NOMO-1 treated with dmso at 0.1 percent for 144 hours (cell line): ENCODE data around the gene GALNT17.
"Not testable (repeated sequence)": the region's sequence is repeated elsewhere in the genome, so short reads cannot be mapped to it uniquely, and the experiment has no call there.

Experiments used
- DNase-seq: peaks from one replicate; lab custom pipeline; 2025; ENCODE audit not compliant: unreplicated experiment; lab: John Stamatoyannopoulos, UW

The GALNT17 gene

DNA sequence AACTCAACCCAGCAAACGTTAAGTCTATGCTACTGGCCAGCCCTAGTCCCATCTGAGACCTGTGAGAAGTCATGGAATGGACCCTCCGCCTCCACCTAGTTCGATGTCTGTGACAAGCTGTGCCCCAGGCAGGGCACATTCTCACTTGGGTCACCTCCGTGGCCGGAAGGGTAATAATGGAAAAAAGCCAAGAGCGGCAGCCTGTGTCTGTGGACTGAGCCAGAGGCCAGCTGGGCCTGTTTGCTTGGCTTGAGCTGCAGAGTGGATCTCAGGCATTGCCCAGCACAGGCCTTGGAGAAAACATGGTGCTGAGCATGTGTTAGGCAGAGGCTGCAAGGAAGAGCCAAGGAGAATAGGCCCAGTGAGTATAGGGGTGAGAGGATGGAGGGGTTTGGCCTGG is 97.8 kb downstream of the GALNT17 start:
- DNase-seq: no peak

DNA sequence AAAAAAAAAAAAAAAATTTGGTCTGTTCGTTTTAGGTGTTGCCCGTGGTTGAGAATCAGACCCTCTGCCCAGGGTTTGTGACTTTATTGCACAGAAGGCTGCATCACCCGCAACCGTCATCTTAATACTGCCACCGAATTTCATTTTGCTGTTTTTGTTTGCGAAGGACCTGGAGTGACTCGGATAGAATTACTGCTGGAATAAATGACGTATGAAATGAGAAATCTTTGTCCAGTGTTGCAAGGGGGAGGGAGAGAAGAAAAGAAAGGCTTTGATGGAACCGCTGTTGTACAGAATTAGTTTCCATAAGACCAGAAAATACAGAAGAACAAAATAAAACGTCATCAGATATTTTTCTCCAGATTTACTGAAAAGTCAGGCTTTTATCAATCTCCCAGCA is 103.3 kb downstream of the GALNT17 start:
- DNase-seq: no peak

DNA sequence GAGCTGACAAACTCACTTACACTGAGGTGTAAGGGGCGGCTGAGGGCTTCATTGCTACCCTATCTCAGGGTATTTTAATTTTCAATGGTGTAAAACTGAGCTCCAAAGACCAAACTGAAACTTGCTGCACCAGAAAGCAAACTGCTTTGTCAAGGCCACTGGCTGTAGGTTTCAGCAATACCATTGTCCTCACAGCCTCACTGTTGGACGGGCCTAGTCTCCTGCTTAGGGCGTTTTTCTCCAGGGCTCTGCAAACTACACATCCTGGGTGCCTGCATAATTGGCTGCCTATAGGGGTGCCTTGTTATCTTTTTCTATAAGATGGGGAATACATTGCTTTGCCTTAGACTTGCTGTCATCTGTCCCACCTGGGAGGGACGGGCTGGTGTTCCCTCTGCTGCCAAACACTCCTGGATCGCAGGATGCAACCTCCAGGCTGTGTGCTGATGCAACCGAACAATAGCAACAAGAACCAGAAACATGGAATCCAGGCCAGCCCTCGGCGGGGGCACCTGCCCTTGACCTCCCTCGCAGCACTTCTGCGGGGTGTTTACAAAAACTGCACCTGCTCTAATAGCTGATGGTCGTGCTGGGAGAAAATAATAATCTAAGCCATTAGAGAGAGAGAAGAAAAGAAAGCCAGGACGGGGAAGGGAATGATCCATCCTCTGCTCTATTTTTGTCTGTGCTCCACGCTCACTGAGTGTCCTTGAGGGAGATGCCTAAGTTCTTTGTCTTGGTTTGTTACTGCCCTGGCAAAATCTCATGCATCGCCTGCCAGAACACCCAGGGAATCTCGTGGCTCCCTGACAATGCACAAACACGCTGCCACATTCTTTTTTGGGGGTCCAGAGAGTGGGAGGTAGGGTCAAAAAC is 104.5 kb downstream of the GALNT17 start:
- no peak for DNase-seq

DNA sequence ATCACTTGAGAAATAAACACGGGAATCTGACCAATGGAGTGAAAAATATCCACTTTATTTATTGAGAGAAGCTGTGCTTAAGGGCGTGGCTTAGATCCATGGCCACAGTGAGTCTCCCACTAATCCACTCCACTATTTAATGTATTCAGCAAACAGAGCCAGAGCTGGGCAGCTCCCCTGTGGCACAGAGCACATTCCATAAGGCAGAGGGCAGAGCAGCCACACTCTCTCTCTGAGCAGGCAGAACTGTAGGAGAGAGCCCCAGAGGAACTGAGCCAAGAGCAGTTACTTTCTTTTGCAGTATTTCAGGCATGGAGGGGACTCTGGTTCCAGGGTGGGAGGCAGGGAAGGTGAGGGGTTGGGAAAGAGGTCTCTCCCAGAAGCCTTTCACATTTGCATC is 106.0 kb downstream of the GALNT17 start:
- no peak for DNase-seq

DNA sequence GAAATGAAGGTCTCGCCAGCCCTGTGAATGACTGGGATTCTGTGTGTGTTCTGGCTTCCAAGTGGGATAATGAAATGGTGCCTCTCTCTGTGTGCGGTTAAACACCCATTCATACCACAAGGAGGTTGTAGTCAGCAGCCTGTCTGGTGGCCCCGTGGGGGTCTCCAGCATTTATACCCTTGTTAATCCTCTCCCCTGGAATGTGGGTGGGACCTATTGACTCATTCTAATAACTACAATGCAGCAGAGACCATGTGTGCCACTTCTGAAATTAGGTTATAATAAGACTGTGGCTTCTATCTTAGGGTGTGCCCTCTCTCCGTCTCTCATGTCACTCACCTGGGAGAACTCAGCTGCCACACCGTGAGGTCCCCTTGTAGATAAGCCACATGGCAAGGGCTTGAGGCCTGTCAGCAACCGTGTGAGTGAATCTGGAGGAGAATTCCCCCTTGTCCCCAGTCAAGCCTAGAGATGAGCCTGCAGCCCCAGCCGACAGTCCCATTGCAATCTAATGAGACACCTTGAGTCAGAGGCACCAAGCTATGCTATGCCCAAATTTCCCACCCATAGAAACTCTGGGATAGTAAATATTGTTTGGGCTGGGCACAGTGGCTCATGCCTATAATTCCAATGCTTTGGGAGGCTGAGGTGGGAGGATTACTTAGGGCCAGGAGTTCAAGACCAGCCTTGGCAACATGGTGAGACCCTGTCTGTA is 106.8 kb downstream of the GALNT17 start:
- DNase-seq: no peak

DNA sequence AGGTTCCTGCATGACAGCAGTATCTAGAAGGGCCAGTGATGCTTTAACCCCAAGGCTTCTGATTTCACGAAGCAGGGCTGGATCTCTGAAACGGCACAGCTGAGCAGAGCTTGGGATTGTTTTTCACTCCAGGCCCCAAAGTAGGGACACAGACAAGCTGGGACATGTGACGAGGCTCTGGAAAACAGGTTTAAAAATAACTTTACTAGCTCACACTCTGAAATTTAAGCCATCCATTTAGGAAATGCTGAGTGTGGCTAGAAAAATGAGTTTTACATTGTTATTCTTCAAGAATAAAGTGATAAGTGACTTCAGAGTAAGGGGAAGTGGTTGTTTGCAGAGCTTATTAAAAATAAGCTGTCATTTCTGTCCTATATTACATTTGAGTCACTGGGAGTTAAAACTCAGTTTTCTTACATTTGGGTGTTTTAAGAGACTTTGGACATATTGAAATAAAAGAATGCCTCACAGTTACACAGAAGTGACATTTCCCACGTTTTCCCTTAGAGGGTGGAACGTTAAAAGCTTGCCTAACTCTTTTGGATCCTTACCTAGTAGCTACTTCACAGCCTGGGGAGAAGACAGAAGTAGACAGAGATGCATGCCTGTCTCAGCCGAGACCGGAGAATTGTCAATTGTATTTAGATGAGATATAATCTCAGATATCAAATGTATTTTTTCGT is 107.8 kb downstream of the GALNT17 start:
- no peak for DNase-seq

DNA sequence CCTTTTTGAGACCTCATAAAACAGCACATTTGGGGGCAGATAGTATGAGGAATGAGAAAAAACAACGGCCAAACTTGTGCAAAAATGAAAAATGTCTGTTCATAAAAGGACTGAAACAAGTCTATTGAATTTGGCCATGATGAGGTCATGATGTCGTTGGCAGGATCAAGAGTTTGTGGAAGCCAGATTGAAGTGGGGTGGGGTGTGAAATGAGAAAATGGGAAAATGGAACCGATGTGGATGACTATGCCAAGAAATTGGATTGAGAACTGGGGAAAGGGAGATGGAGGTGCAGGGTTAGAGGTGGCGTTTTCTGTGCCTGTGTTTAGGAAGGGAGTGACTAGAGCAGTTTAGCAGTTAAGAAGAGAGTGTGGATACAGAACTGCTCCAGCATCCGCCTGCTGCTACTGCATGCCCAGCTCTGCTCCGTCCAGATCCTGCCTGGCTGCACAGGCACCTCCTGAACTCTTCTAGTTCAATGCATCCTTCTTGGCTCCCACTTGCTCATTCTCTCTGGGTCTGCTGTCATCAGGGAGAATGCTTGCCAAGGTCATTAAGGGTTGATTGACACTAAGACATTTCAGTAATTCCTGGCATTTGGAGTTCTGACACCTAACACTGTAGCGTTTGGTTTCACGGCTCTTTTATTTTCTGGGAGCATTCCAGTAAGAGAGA is 111.9 kb downstream of the GALNT17 start:
- no peak for DNase-seq

DNA sequence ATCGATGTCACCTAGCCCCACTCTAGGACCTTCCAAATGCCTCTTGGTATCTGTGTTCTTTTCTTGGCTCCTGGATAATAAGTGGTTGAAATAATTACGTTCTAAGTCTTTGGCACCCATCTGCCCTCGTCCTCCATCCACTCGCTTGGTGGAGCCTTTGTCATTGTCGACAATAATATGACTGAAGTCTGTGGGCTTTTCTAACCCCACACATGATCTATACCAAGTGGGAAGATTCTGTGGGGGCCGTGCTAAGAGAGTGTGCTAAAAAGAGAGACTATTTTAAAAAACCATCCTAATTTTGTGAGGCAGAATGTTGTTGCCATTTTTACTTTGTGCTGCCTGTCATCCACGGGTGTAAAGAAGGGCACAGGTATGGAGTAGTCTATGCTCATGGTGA is 113.1 kb downstream of the GALNT17 start:
- DNase-seq: no peak

DNA sequence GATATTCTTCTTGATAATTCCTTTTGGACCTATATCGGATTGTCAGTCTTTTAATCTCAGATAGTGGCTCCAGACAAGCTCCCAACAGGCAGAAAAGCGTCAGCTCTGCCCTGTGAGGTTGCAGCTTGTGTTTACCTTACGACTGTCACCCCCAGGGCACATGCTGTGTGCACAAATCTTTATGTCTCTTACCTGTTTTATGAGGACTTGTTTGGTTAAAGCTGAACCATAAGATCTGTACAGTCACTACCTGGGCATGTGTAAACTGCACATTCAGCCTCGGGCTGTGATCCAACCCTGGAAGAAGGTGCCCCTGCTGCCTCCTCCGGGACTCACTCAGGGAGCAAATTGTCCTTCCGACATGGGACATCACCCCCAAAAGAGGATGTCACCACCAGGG is 119.8 kb downstream of the GALNT17 start:
- no peak for DNase-seq

DNA sequence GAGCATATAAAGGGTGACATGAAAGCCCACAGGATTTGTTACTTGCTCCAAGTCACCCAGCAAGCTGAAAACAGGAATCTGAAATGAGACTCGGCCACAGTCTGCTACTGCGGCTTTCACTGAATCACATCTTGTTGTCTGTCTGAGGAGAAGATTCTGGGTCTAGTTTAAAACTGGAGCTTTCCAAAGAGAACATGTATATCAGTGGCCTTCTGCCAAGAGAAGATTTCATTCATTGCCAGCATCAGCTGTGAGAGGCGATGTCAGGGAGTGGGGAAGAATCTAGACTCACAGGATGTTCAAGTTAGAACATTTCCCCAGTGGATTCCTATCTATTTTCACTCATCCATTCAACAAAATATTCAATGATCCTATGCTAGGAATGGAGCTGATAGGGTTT is 122.8 kb downstream of the GALNT17 start:
- DNase-seq: no peak

DNA sequence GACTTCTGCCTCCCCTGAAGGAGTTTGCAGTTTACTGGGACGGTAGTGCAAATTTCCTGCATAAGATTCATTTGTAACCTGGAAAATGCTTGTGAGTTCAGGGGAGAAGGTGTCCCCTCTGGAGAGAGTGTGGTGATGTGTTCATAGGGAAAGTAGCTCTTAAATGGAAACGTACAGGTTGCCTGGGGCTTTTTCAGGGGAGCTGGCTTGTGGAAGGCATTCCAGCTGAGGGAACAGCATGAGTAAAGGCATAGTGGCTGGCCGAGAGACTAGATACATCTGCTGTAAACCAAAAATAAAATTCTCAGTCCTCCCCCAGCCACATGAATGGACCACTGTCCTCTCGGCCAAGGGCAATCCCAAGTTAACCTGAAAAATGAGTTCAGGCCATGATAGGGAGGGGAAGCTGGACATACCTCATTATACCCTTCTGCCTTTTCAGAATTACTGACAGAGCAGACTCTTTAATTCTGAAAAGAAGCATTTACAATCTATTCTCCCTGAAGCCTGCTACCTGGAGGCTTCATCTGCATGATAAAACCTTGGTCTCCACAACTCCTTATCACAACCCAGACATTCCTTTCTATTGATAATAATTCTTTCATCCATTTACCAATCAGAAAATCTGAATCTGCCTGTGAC is 123.7 kb downstream of the GALNT17 start:
- no peak for DNase-seq

DNA sequence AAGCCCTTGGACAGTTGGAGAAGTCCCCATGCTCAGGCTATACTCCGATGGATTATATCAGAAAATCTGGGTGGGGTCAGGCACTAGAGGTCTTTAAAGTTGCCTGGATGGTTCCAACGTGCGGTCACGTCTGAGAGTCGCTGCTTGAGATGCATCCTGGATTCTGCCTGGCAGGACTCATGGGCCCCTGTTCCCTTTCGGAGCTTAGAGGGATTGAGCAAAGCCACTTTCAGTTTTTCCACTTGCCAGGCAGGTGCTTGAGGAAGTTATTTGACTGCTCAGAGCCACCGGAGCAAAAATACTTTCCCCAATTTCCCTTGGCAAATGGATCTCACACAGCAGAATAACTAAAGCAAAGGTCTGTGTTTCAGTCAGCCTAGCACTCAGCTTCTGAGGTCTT is 129.1 kb downstream of the GALNT17 start:
- no peak for DNase-seq

DNA sequence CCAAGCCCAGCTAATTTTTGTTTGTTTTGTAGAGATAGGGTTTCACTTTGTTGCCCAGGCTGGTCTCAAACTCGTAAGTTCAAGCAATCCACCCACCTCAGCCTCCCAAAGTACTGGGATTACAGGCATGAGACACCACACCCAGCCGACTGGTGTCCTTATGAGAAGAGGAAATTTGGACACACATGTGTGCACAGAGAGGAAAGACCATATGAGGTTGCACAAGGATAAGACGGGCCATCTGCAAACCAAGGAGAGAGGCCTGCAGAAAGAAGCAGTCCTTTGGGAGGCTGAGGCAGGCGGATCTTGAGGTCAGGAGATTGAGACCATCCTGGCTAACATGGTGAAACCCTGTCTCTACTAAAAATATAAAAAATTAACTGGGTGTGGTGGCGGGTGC is 130.9 kb downstream of the GALNT17 start:
- DNase-seq: not testable (repeated sequence)

DNA sequence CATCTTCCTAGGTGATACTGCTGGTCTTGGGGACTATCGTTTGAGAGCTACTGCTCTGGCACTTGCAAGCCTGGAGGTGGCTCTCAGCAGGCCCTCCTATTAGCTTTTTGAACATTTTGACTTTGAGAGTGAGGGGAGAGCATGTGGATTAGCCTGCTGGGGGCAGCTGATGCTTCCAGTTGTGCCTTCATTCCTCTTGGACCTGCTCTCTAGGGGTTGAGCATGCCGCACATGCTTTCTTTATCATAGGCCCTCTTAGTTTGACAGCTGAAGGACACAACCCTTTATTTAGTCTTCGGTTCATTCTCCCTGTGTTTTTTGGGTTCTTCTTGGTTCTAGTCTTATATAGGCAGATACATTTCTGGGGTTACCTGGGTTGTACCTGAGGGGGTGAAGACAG is 132.1 kb downstream of the GALNT17 start:
- DNase-seq: no peak

DNA sequence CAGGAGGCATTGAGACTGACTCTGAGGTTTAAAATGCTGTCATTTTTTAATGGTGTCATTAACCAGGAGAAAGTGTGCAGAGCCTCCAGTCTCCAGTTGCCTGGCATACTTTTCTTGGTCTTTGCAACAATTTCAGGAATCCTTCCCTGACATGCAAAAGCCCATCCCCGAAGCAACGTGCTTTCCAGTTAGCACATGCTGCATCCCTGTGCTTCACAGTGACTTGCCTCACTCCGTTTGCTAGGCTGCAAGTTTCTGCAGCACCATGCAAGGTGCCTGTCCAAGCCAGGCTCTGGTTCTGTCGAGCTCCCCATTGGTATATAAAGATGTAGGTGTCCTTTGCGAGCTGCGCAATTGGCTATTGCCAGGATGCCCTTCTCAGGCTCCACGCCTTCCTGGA is 135.0 kb downstream of the GALNT17 start:
- DNase-seq: no peak

DNA sequence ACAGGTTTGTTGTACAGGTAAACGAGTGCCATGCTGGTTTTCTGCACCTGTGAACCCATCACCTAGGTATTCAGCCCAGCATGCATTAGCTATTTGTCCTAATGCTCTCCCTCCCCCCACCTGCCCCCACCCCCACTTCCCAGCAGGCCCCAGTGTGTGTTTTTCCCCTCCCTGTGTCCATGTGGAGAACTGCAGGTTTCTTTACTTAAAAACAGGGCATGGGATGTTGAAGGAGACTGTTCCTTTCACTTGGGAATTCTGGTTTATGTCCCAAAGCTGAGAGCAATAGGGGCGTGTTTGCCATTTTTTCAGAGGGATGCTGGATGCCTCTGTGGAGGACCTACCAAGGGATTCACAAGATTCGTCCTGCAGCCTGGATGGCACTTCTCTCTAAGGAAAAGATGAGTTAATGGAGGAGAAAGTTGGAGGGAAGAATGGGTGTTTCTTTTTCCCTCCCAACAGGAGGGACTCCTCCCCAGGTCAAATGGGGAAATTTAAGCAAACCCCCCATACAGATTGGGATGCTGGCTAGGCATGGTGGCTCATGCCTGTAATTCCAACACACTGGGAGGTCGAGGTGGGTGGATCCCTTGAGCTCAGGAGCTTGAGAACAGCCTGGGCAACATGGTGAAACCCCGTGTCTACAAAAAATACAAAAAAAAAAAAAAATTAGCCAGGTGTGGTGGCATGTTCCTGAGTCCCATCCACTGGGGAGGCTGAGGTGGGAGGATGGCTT is 136.0 kb downstream of the GALNT17 start:
- DNase-seq: no peak

DNA sequence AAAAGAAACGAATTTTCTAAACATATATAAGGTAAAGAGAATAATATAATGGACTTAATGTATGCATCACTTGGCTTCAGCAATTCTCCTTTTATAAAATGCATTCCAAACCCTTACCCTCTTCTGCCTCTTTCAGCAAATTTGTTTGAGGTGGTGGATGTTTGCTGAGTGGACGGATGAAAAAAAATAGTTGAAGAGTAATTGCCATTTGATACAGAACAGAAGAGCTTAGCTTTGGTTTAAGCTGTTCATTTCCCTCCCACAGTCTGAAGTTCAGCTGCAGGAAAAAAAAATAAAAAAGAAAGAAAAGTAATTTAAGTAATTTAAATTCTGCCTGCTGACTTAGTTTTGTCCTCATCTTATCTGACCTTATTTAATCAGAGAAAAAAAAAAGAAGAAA is 138.6 kb downstream of the GALNT17 start:
- DNase-seq: no peak

DNA sequence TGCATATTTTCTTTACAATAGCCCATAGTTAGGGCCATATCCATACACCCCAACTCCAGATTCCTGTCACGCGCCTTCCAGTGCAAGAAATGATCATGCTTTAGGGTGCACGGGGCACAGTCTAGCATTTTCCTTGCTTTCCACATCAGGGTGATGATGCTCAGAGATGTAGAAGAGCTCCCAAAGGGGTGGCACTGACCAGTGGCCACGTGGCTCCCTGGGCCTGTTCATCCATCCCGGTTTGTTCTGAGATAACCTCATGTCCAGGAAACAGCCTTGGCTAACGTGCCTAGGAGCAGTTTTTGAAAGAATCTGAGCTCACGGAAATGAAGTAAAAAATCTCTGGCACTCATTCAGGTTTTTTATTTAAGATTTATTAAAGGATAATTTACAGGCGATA is 139.3 kb downstream of the GALNT17 start:
- DNase-seq: no peak

DNA sequence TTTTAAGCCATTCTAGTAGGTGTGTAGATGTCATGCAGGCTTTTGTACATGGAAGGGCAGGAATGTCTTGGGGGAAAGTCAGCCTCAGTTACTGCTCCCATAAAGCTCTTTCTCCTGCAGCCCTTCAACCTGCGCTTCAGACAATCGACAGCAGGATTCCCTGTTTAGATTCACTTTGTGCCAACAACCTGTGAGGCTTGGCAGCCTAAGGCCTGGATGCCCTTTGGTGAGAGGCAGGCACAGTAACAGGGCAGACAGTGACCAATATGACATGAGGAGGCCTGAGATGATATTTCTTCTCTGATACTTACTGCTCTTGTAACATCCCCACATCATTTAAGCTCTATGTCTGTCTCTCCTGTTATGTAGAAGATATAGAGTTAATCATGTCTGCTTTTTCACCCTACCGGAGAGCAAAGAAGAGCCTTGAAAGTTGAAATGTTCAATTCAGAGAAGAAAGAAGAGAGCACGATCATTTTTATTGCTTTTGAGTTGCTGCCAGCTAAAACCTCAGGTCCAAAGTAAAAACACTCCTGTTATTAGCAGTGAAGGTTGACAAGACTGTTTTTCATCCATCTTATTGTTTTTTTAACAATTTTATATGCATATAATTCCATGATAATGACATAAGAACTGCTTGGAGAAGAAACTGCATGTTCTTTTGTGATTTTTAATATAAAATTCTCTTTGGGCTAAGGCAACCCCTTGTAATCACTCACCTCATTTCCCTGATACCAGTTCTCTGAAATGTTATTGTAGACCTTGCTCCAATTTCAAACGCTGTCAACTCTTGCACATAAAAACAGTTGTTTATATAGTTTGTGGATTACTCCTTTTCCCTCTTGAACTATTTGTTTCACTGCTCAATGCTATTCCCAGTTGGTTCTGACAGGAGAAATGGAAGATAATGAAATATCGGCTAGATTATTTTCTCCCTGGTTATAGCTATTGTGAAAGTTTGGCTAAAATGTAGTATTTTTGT is 140.9 kb downstream of the GALNT17 start:
- DNase-seq: no peak
